ENCODE results near the gene ZNF716.

DNA sequence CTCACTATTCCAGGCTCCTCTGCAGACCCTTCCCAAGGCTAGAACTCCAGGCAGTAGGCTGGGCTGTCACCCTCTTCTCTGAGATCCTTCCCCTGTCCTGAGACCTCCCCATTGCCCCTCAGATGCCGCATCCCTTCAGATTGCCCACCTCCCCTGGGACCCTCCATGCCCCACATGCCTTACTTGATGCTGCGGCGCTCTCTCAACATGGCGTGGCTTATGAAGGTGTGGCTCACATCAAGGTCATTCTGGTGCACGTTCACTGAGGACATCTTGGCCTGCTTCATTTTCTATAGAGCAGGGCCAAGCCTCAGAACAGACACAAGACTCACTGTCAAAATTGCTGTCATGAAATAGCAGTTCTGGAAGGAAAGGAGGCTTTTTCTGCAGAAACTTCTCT is 34.7 kb upstream of the ZNF716 start:
- TF ChIP-seq, protein P1, sequence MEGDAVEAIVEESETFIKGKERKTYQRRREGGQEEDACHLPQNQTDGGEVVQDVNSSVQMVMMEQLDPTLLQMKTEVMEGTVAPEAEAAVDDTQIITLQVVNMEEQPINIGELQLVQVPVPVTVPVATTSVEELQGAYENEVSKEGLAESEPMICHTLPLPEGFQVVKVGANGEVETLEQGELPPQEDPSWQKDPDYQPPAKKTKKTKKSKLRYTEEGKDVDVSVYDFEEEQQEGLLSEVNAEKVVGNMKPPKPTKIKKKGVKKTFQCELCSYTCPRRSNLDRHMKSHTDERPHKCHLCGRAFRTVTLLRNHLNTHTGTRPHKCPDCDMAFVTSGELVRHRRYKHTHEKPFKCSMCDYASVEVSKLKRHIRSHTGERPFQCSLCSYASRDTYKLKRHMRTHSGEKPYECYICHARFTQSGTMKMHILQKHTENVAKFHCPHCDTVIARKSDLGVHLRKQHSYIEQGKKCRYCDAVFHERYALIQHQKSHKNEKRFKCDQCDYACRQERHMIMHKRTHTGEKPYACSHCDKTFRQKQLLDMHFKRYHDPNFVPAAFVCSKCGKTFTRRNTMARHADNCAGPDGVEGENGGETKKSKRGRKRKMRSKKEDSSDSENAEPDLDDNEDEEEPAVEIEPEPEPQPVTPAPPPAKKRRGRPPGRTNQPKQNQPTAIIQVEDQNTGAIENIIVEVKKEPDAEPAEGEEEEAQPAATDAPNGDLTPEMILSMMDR (IDR thresholded peaks at IDR 0.05) = no peak
- no peak for TF ChIP-seq POLR2A (IDR thresholded peaks at IDR 0.05)
- no peak for TF ChIP-seq POLR2AphosphoS5 (IDR thresholded peaks at IDR 0.05)
- no peak for TF ChIP-seq EP300 (IDR thresholded peaks at IDR 0.05; ENCODE audit: low read depth)
